Stomach (tissue), 4 donors: Measurements from ENCODE around the gene HS2ST1.

Experiments
- POLR2A ChIP-seq, 4 donors: fragments of 450-650 bp; IDR thresholded peaks; one replicate each; pipeline ENCODE4 v1.6.1; 2016; ENCODE audit warnings: antibody characterized with exemption in 4 of 4, control low read depth in 2 of 4, mild to moderate bottlenecking in 1 of 4, moderate library complexity in 1 of 4
- POLR2AphosphoS5 ChIP-seq, 3 donors: sonication (generic); formaldehyde crosslinking; IDR thresholded peaks; one replicate each; pipeline ENCODE4 v1.6.1; 2016; ENCODE audit warnings: antibody characterized with exemption in 3 of 3
- TF ChIP-seq, protein P1 (sequence below), 7 experiments: fragments of 450-650 bp in 4 of 7; fragments of 200-600 bp in 3 of 7; sonication (generic) in 3 of 7; IDR thresholded peaks; one replicate each; pipeline ENCODE4 v1.5.1; 2016 to 2019; ENCODE audit warnings: antibody characterized with exemption in 7 of 7, control low read depth in 2 of 7, mild to moderate bottlenecking in 1 of 7

DNA sequence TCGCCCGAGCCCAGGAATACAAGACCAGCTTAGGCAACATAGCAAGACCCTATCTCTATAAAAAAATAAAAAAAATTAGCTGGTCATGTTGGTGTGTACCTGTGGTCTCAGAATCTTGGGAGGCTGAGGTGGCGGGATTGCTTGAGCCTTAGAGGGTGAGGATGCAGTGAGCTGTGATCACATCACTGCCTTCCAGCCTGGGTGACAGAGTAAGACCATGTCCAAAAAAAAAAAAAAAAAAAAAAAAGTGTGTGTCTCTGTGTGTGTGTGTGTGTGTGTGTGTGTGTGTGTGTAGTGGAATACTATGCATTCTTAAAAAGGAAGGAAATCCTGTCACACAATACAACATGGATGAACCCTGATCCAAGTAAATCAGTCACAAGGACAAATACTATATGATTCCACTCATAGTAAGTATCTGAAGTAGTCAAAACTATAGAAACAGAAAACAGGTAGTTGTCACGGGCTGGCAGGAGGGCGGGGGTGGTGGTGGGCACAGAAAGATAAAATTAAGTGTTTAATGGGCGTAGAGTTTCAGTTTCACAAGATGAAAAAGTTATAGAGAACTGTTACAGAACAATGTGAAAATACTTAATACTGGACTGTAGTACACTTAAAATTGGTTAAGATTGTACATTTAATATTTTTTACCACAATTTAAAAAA is 48.3 kb upstream of the HS2ST1 start:
- TF ChIP-seq, protein P1, sequence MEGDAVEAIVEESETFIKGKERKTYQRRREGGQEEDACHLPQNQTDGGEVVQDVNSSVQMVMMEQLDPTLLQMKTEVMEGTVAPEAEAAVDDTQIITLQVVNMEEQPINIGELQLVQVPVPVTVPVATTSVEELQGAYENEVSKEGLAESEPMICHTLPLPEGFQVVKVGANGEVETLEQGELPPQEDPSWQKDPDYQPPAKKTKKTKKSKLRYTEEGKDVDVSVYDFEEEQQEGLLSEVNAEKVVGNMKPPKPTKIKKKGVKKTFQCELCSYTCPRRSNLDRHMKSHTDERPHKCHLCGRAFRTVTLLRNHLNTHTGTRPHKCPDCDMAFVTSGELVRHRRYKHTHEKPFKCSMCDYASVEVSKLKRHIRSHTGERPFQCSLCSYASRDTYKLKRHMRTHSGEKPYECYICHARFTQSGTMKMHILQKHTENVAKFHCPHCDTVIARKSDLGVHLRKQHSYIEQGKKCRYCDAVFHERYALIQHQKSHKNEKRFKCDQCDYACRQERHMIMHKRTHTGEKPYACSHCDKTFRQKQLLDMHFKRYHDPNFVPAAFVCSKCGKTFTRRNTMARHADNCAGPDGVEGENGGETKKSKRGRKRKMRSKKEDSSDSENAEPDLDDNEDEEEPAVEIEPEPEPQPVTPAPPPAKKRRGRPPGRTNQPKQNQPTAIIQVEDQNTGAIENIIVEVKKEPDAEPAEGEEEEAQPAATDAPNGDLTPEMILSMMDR (IDR thresholded peaks at IDR 0.05) = no peak
- TF ChIP-seq POLR2AphosphoS5 (IDR thresholded peaks at IDR 0.05) (no peak), POLR2A (IDR thresholded peaks at IDR 0.05) (no peak)
